SK-N-SH (cell line): ENCODE data around the gene RELT. TPM values are rescaled to one million over a fixed set of nuclear protein-coding genes. Genes with fewer than 3 reads are reported as not detected.
A peak's percentile ranks its signal among the peaks of the same experiment; 100 is the strongest.

ENCODE experiments used
- CTCF ChIA-PET: fragments of 300-600, 350-600 bp; formaldehyde crosslinking; extraction: SDS; loops from one replicate; lab custom pipeline; 2021; lab: Yijun Ruan, JAX
- POLR2A ChIA-PET: fragments of 350-600 bp; sonication (Branson Sonifier 250); formaldehyde crosslinking; extraction: SDS; loops from one replicate; lab custom pipeline; 2020; ENCODE audit warnings: antibody characterized with exemption, inconsistent platforms; lab: Yijun Ruan, JAX
- DNase-seq: peaks from one replicate; pipeline ENCODE4 v3.0.0; 2012
- H2AFZ ChIP-seq: fragments of 200-600 bp; sonication (generic); 2 replicates; pipeline ENCODE4 v1.8.1; 2016; ENCODE audit warnings: antibody characterized with exemption, mild to moderate bottlenecking, low read depth
- H3F3A ChIP-seq: fragments of 200-600 bp; sonication (generic); replicated peaks from 2 replicates; pipeline ENCODE3; 2016; ENCODE audit warnings: antibody characterized with exemption, mild to moderate bottlenecking; ENCODE audit not compliant: insufficient read depth
- H3K27ac ChIP-seq, 2 experiments: fragments of 200-500 bp in 1 of 2; fragments of 200-600 bp in 1 of 2; sonication (Bioruptor generic) in 1 of 2; sonication (generic), shearing (Covaris generic) in 1 of 2; 2 replicates each; pipeline versions ENCODE4 v1.5.1 to v1.6.1; 2014 to 2016; ENCODE audit warnings: low read depth in 2 of 2, inconsistent platforms in 1 of 2, low read length in 1 of 2, mild to moderate bottlenecking in 1 of 2, mixed read lengths in 1 of 2
- H3K27me3 ChIP-seq: fragments of 200-600 bp; sonication (generic), shearing (Covaris generic); 2 replicates; pipeline ENCODE4 v1.6.1; 2016; ENCODE audit warnings: mixed run types; ENCODE audit not compliant: insufficient read depth
- H3K36me3 ChIP-seq, 2 experiments: fragments of 200-500 bp in 1 of 2; fragments of 200-600 bp in 1 of 2; sonication (Bioruptor generic) in 1 of 2; sonication (generic) in 1 of 2; replicated peaks in 1 of 2; 2 replicates each; pipeline versions ENCODE3 to v1.5.1; 2014 to 2016; ENCODE audit warnings: low read length in 1 of 2, mild to moderate bottlenecking in 1 of 2; ENCODE audit not compliant: insufficient read depth in 2 of 2, control insufficient read depth in 1 of 2
- H3K4me1 ChIP-seq, 2 experiments: fragments of 200-500 bp in 1 of 2; fragments of 200-600 bp in 1 of 2; sonication (Bioruptor generic) in 1 of 2; sonication (generic), shearing (Covaris generic) in 1 of 2; 2 replicates each; pipeline versions ENCODE4 v1.5.1 to v1.6.1; 2014 to 2016; ENCODE audit warnings: low read depth in 1 of 2, low read length in 1 of 2, mixed run types in 1 of 2; ENCODE audit not compliant: insufficient read depth in 2 of 2, control insufficient read depth in 1 of 2
- H3K4me2 ChIP-seq: fragments of 200-600 bp; sonication (generic), shearing (Covaris generic); 2 replicates; pipeline ENCODE4 v1.6.1; 2017; ENCODE audit warnings: mixed run types
- H3K4me3 ChIP-seq, 2 experiments: fragments of 200-500 bp in 1 of 2; fragments of 200-600 bp in 1 of 2; sonication (Bioruptor generic) in 1 of 2; sonication (generic), shearing (Covaris generic) in 1 of 2; 2 replicates each; pipeline versions ENCODE4 v1.5.1 to v1.8.1; 2014 to 2016; ENCODE audit warnings: low read depth in 2 of 2, inconsistent platforms in 1 of 2, low read length in 1 of 2, mild to moderate bottlenecking in 1 of 2, mixed read lengths in 1 of 2, moderate library complexity in 1 of 2
- H3K79me2 ChIP-seq: fragments of 200-600 bp; sonication (generic); 2 replicates; pipeline ENCODE4 v1.8.1; 2017; ENCODE audit warnings: mild to moderate bottlenecking; ENCODE audit not compliant: insufficient read depth
- H3K9ac ChIP-seq: fragments of 200-600 bp; sonication (generic); 2 replicates; pipeline ENCODE4 v1.6.1; 2017; ENCODE audit warnings: mixed run types
- H3K9me2 ChIP-seq: fragments of 200-600 bp; sonication (generic); 2 replicates; pipeline ENCODE4 v1.6.1; 2017; ENCODE audit warnings: mixed run types
- H3K9me3 ChIP-seq: fragments of 200-600 bp; sonication (generic); 2 replicates; pipeline ENCODE4 v1.6.1; 2017; ENCODE audit warnings: mixed run types, mild to moderate bottlenecking, moderate library complexity
- H4K20me1 ChIP-seq: fragments of 200-600 bp; sonication (generic); 2 replicates; pipeline ENCODE4 v1.6.1; 2017; ENCODE audit warnings: mild to moderate bottlenecking, mixed run types; ENCODE audit not compliant: insufficient read depth
- CHD2 ChIP-seq: fragments of 150-350 bp; IDR thresholded peaks from 2 replicates; pipeline ENCODE4 v1.6.1; 2018; ENCODE audit warnings: low read length; ENCODE audit not compliant: partially characterized antibody
- ELF1 ChIP-seq: IDR thresholded peaks from 2 replicates; pipeline ENCODE4 v1.4.0; 2012
- FOSL2 ChIP-seq: IDR thresholded peaks from 2 replicates; pipeline ENCODE4 v1.4.0; 2012; ENCODE audit warnings: low read depth, mild to moderate bottlenecking, moderate library complexity, borderline replicate concordance
- FOXM1 ChIP-seq: IDR thresholded peaks from 2 replicates; pipeline ENCODE4 v1.4.0; 2012; ENCODE audit warnings: low read depth, mild to moderate bottlenecking
- GABPA ChIP-seq: IDR thresholded peaks from 2 replicates; pipeline ENCODE4 v1.4.0; 2012; ENCODE audit warnings: low read depth, mild to moderate bottlenecking
- GATA2 ChIP-seq: sonication (generic); formaldehyde crosslinking; IDR thresholded peaks from 2 replicates; pipeline ENCODE4 v1.5.0; 2020; ENCODE audit warnings: mild to moderate bottlenecking, missing genetic modification reagents
- JUND ChIP-seq: IDR thresholded peaks from 2 replicates; pipeline ENCODE4 v1.4.0; 2012
- MEF2A ChIP-seq: IDR thresholded peaks from 2 replicates; pipeline ENCODE4 v1.4.0; 2012; ENCODE audit warnings: low read depth, borderline replicate concordance
- MXI1 ChIP-seq: IDR thresholded peaks from 2 replicates; pipeline ENCODE4 v1.6.1; 2012; ENCODE audit warnings: mild to moderate bottlenecking, low read depth, low read length, improper control_type of control experiment
- NFIC ChIP-seq: IDR thresholded peaks from 2 replicates; pipeline ENCODE4 v1.4.0; 2012; ENCODE audit warnings: borderline replicate concordance
- NRF1 ChIP-seq: IDR thresholded peaks from 2 replicates; pipeline ENCODE4 v1.6.1; 2012; ENCODE audit warnings: low read depth, mild to moderate bottlenecking, low read length
- RXRA ChIP-seq: IDR thresholded peaks from 2 replicates; pipeline ENCODE4 v1.4.0; 2012; ENCODE audit warnings: low read depth, mild to moderate bottlenecking, borderline replicate concordance
- SMC3 ChIP-seq: IDR thresholded peaks from 2 replicates; pipeline ENCODE4 v1.6.1; 2012; ENCODE audit warnings: low read depth, low read length, improper control_type of control experiment
- TAF1 ChIP-seq: IDR thresholded peaks from 2 replicates; pipeline ENCODE4 v1.6.1; 2012; ENCODE audit warnings: low read depth, mild to moderate bottlenecking, low read length, moderate library complexity, borderline replicate concordance
- TEAD4 ChIP-seq: IDR thresholded peaks from 2 replicates; pipeline ENCODE4 v1.4.0; 2012; ENCODE audit warnings: mild to moderate bottlenecking, borderline replicate concordance; ENCODE audit not compliant: insufficient read depth
- USF1 ChIP-seq: IDR thresholded peaks from 2 replicates; pipeline ENCODE4 v1.4.0; 2012; ENCODE audit warnings: low read depth, borderline replicate concordance
- ZBTB33 ChIP-seq: IDR thresholded peaks from 2 replicates; pipeline ENCODE4 v1.4.0; 2012; ENCODE audit warnings: low read depth, borderline replicate concordance
- WGBS: methylation state at CpG from one replicate; pipeline ENCODE4 v1.1.6; 2017; ENCODE audit warnings: low lambda C conversion rate; 5-methylcytosine and 5-hydroxymethylcytosine counted together
- polyA plus RNA-seq, 3 experiments: library from polyadenylated mRNA; depleted of rRNA; stranded (reverse); fragments of >200 nt; gene quantifications; 2 replicates each; pipeline ENCODE4 v1.2.3, GENCODE V29; 2012
- TF ChIP-seq, protein P1 (sequence below): IDR thresholded peaks from 2 replicates; pipeline ENCODE4; 2012

The RELT gene
- polyA plus RNA-seq, 1 of the 3 experiments (the other 2 are of a cell fraction) = 4.3 TPM

DNA sequence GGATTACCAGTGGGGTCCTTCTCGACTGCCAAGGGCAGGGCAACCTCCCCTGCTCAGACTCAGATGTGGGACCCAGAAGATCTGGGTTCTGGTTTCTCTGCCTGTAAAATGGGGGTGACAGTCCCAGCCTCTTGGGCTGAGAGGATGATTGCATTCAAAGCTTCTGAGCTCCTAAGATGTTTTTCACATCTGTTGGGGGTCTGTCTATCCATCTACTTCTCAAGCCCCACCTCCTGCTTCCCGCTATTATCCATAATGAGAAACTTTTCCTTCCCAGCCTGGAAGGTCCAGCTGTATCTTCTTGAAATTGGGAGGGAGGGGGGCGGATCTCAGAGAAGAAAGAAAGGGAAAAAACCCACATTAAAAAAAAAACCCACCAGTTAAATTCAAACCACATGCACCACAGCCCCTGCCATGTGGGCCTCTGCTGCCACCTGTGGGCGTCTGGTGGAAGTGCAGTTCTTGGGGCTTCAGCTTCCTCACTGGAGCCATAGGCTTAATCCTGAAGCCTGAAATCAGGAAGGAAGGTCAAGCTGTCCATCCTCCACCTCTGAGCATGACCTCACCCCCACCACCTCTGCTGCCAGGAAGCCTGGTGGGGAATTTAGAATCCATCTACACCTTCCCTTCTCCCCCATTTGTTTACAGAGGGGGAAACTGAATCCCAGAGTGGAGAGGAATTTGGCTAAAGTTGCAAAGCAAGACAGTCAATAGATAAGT, 40.8 kb upstream of the RELT start (continued):
- no peak for TF ChIP-seq NRF1
- TF ChIP-seq CHD2 = peak; percentile 60
- peak; percentile 71; the same call in 1 of the 2 replicates for TF ChIP-seq MXI1
- no peak for TF ChIP-seq ZBTB33
- no peak for TF ChIP-seq FOXM1
- no peak; the same call in 1 of the 2 replicates for TF ChIP-seq NFIC
- TF ChIP-seq JUND = no peak
- no peak for TF ChIP-seq TAF1
- TF ChIP-seq ELF1 = no peak
- TF ChIP-seq GABPA = no peak
- no peak for TF ChIP-seq TEAD4

- Histone ChIP-seq H3F3A (peaks cover 27% of the 10 kb centered on the region), H3K4me2 (no peak overlapping the region), H3K36me3 (peaks cover 2 to 15% of the 10 kb centered on the region in 2 experiments), H3K4me3 (no peak overlapping the region), H2AFZ (no peak overlapping the region), H3K79me2 (peaks cover 96% of the 10 kb centered on the region), H3K9me3 (no peaks in the 10 kb centered on the region), H3K9ac (no peak overlapping the region), H3K27ac (no peak overlapping the region), H3K27me3 (no peaks in the 10 kb centered on the region), H3K9me2 (no peaks in the 10 kb centered on the region), H3K4me1 (peaks cover 24 to 48% of the 10 kb centered on the region in 2 experiments), H4K20me1 (peaks cover 67% of the 10 kb centered on the region)
- CTCF ChIA-PET = interaction anchor here (1.6 to 10.6 kb wide), 6 partner anchors 12 to 95 kb away, joined by 5 to 395 read pairs (median 65); partner anchors contain the start of gene ARHGEF17
- TF ChIP-seq MEF2A = no peak
- TF ChIP-seq SMC3 = no peak
- TF ChIP-seq, protein P1, sequence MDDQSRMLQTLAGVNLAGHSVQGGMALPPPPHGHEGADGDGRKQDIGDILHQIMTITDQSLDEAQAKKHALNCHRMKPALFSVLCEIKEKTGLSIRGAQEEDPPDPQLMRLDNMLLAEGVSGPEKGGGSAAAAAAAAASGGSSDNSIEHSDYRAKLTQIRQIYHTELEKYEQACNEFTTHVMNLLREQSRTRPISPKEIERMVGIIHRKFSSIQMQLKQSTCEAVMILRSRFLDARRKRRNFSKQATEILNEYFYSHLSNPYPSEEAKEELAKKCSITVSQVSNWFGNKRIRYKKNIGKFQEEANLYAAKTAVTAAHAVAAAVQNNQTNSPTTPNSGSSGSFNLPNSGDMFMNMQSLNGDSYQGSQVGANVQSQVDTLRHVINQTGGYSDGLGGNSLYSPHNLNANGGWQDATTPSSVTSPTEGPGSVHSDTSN = no peak
- TF ChIP-seq MXI1 = no peak
- no peak for TF ChIP-seq USF1
- TF ChIP-seq RXRA = no peak
- TF ChIP-seq FOSL2 = no peak
- TF ChIP-seq GATA2 (CRISPR knock-in tag) = no peak
- WGBS = 100% methylated on average over 2 of the region's 2 CpGs
- DNase-seq = no peak
- POLR2A ChIA-PET = no interaction called here
Measured at GRCh38 chr11:73337846-73338245, 38.4 kb upstream of the RELT start.
